PC-9 (cell line): ENCODE measurements around the gene CTXND2.

ENCODE experiments used
- CTCF ChIP-seq: fragments of 200-600 bp; sonication (generic); conservative IDR thresholded peaks from 2 replicates; pipeline ENCODE4 v1.6.1; 2017; ENCODE audit warnings: mixed run types, antibody characterized with exemption, mild to moderate bottlenecking, moderate library complexity
- EZH2 ChIP-seq: fragments of 200-600 bp; sonication (generic); IDR thresholded peaks from 2 replicates; pipeline ENCODE4 v1.8.0; 2017; ENCODE audit warnings: antibody characterized with exemption, low read depth

DNA sequence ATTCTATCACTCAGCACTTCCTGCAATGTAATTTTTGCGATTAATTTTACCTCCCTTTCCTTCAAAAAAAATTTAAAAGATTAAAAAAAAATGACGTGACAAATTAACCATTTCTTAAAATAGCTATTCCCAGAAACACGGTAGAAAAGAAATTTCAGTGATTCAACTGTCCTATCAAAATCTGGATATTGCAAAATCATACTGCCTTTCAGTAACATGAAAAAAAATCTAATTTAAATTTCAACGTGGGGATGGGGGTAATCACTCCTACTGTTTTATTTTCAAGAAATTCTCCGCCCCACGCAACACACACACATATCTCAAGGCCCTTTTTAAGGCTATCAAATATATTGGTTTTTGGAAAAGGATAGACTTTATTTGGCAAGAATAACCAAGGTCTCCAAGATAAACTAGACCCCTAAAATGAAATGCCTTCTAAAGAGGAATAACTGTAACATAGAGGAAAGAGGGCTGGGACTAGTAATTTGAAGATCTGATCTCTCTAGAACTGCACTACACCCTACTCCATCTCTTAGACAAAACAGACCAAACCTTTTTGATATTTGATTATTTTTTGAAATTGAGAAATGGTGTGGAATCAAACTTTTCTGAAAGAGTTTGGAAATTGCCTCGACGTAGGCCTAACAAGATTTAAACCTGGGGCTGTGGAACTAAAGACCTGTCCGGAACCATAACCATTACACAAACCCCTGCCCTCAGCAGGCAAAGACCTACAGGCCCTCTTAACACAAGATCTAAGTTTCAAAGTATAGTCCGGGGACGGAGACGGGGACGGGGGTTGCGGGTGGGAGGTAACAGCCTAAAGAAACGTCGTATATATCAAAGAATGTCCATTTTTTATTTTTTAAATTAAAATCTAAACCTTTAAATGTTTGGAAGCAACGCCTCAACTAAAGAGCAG, 11.5 kb upstream of the CTXND2 start:
- TF ChIP-seq EZH2: no peak
- no peak for TF ChIP-seq CTCF
